Renal cortex interstitium (tissue), 11 donors: ENCODE measurements around the gene MEGF9. TPM values are rescaled to one million over a fixed set of nuclear protein-coding genes. Genes with fewer than 3 reads are reported as not detected.

Experiments used
- DNase-seq, 11 donors: peaks; one replicate each; pipeline ENCODE4 v3.0.0-alpha.2; 2013; ENCODE audit warnings: low read depth in 9 of 11, low spot score in 4 of 11; ENCODE audit errors: extremely low read depth in 1 of 11
- polyA plus RNA-seq, 3 donors: library from polyadenylated mRNA; unstranded; fragments of 120-200 nt; gene quantifications; one replicate each; pipeline ENCODE4 v1.2.1, GENCODE V29; 2013; ENCODE audit not compliant: insufficient read length in 3 of 3

MEGF9 gene
- polyA plus RNA-seq, 3 donors: 15.2 to 19.2 (median 16.9) TPM

DNA sequence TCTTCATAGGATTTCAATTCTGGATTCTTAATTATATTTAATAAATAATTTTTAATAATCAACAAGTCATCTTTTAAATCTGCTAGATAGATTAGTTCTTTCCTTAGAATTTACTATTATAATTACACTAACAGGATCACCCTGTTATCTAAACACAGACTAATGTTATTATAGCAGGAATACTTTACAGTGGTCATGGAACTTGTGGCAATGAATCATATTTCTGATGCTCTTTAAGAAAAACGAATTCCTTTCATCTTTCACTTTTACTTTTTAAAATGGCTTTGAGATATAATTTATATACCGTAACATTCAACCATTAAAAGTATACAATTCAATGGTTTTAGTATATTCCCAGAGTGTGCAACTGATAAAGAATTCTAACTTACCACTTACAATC lies 104.6 kb downstream of the MEGF9 start:
- DNase-seq: no peak

DNA sequence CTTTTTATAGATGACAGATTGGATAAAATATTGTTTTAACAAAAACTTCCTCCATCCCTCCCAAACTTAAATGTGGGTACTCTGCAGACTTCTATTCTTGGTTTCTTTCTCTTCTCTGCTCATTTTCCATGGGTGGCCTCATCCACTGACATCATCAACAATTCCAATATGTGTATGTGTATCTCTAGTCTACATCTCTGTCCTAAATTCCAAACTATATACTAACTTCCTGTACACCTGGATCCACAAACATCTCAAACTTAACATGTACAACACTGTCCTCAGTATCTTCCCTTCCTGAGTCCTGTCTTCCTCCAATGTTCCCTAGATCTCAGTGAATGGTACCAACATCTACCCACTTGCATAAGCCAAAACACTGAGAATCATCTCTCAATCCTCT lies 105.8 kb downstream of the MEGF9 start:
- no peak for DNase-seq

DNA sequence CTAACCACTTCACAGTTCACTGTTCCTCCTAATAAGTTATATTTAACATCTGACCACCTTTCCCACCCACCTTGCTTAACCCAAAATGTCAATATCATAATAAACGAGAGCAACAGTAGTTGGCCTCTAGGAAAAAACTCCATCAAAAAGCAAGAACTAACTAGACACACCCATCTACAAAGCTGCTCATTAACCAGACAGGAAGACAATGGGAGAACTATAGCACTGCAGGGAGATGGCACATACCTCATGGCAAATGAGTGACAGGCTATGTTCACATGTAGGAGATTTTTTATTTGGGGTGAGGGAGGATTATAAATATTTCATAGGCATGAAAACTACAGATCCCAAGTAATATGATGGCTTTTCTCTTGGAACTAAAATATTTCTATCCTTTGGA lies 110.7 kb downstream of the MEGF9 start:
- DNase-seq: no peak

GRCh38 chr9:120603010-120603409 lies 111.3 kb downstream of the MEGF9 start:
- no peak for DNase-seq

GRCh38 chr9:120593955-120594277 lies 120.4 kb downstream of the MEGF9 start:
- DNase-seq: no peak

DNA sequence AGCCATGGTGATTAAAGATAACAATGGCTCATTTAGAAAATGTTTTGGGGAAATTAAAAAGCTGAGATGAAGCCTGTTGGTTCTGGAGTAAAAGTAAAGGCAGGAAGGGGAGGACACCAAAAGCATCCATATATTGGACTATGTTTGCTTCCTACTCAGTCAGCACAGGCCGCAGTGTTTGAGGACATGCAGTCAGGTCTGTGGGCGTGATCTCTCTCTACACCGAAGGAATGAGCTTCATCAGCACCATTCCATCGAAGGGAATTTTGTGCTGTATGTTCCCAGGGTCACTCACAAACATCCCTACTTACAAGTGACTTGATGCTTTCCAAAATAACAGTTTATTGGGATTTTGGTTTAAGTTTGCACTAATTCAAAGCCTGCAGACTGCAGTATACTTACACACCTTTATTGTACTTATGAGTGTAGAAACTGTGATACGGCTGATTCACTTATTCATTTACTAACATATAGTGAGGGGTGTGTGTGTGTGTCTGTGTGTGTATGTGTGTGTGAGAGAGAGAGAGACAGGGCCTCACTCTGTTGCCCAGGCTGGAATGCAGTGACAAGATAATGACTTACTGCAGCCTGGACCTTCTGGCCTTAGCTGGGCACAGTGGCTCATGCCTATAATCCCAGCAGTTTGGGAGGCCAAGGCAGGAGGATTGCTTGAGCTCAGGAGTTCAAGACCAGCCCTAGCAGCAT lies 120.9 kb downstream of the MEGF9 start:
- DNase-seq: no peak

- DNase-seq: no peak
Observed at GRCh38 chr9:120592210-120592609, 122.1 kb downstream of the MEGF9 start.

DNA sequence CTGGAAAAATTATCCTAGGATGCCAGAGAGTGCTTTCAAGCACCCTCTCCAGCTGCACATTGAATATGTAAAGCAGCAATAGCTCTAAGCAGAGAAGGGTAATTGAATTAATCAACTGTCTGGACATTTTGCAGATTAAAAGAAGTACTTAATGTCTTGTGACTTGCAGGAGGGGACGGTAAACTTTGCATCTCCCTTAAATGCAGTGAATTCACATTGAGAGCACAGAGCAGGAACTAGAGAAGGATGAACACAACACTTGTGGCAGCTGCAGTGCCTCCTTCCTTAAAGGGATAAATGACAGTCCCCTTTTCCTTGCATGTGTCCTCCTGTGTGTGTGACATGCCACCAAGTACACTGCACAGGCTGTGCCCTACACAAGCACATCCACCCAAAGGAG lies 126.9 kb downstream of the MEGF9 start:
- no peak for DNase-seq

- peak in 6 of 11 donors; percentile 15 to 44 (median 30) for DNase-seq
Observed at GRCh38 chr9:120583958-120584369, 130.3 kb downstream of the MEGF9 start.

GRCh38 chr9:120580051-120580896 lies 134.0 kb downstream of the MEGF9 start, which contains the start of gene CDK5RAP2:
TSS of gene CDK5RAP2 (minus strand) at chr9:120580167. CDS start at chr9:120579978, 189 bp downstream.
- peak; percentile 78 to 98 (median 94) for DNase-seq

- peak in 8 of 11 donors; percentile 2 to 19 (median 8) for DNase-seq
Observed at GRCh38 chr9:120579139-120580050, 134.9 kb downstream of the MEGF9 start.

DNA sequence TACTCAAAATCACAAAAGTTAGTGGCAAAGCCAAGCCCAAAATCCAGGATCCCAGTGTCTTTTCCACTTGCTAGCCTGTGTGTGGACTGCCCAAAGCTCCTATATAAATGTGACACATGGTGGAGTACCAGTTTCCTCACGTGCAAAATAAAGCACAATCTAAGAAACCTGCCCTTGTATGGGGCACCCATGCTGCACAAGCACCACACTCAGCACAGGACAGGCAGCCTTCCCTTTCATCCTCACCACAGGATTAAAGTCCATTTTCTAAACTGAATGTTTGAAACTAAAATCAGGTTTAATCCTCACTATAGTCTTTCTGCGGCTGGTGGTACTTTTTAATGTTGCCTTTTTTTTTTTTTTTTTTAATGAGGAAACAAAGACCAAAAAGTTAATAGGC lies 139.8 kb downstream of the MEGF9 start:
- DNase-seq: no peak

DNA sequence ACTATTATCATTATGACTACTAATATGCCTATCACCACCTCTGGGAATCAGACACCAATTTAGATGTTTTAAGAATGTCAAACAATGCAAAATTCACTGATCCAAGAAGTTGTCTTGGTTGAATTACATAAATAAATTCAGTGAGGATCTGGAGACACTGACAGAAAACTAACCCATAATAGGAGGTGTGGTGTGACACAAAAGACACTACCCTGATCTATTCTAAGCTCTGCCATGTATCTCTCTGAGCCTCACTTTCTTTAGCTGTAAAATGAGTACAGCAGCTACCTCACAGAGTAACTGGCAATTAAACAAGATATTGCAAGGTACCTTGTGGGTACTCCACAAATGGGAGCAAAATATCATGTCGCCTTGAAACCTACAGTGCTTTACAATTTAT lies 141.8 kb downstream of the MEGF9 start:
- no peak for DNase-seq

GRCh38 chr9:120571443-120572257 lies 142.6 kb downstream of the MEGF9 start:
- DNase-seq: no peak

- DNase-seq: no peak
Observed at GRCh38 chr9:120570296-120570695, 144.0 kb downstream of the MEGF9 start.

- DNase-seq: no peak
Observed at GRCh38 chr9:120569556-120569955, 144.7 kb downstream of the MEGF9 start.

DNA sequence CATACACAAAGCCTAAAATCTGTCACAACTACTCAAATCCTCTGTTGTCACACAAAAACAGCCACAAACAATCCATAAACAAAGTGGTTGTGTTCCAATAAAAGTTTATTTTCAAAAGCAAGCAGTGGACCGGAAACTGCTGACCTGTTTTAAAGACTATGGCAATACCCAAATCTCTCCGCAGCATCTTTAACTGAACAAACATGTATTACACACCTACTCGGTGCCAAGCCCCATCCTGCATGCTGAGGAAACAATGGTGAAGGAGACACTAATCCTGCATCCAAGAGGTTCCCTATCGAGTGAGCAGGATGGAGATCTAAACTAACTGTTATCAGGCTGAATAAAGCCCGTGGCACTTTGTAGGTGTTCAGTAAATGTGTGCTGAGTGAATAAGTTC lies 145.5 kb downstream of the MEGF9 start:
- no peak for DNase-seq

DNA sequence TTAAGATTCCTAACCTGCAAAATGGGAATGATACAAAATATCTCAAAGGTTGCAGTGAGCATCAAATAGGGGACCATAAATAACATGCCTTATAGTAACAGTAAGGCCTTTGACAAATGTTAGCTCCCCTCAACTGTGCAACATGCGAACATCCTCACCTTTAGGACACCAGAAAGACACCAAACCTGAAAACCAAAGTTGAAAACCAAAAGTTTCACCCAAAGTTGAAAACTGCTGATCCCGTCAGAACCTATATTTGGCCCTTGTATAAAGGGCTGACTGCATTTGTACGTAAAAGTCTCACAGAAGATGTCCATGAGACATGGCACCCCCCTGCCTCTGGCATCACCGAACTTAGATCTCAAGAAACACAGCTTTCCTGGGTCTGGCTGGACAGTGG lies 146.4 kb downstream of the MEGF9 start:
- DNase-seq: no peak

DNA sequence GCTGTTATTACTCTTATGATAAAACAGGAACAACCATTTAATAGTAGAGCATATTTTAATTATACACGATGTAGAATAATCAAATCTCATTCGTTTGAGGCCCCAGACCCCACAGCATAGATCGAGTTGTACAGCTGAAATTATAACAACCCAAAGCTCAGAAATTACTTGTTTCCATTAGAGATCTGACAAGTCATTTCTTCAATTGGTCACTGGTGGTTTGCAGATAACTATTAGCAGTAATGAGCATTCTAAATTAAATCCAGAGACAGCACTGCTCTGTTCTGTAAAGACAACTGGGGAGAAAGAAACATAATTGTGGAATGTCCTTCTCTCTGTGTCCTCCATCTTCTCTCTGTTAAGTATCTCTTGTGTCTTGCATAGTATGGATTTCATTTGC lies 147.2 kb downstream of the MEGF9 start:
- DNase-seq: no peak
